WTC11 (cell line): ENCODE measurements around the gene PIP4K2A. TPM values are rescaled to one million over a fixed set of nuclear protein-coding genes. Genes with fewer than 3 reads are reported as not detected.

ENCODE experiments used
- ATAC-seq: fragments of 200-7000 bp; cut with Tn5 transposase; 2 replicates; pipeline ENCODE4 v1.10.0; 2021; ENCODE audit warnings: mild to moderate bottlenecking, moderate library complexity
- CTCF ChIA-PET: fragments of 300-600 bp; sonication (Branson Sonifier 250); formaldehyde crosslinking; loops from one replicate; lab custom pipeline; 2021; ENCODE audit warnings: antibody characterized with exemption; lab: Charles Lee
- POLR2A ChIA-PET: fragments of 350-600 bp; sonication (Branson Sonifier 250); formaldehyde crosslinking; loops from one replicate; lab custom pipeline; 2021; ENCODE audit warnings: antibody characterized with exemption; lab: Charles Lee
- DNase-seq: peaks from one replicate; pipeline ENCODE4 v3.0.0; 2021; ENCODE audit warnings: low spot score
- H3K27ac Mint-ChIP-seq: 2 replicates; pipeline ENCODE4 v1.8.0; 2021; ENCODE audit warnings: mixed read lengths
- H3K27me3 Mint-ChIP-seq: 2 replicates; pipeline ENCODE4 v1.8.0; 2021; ENCODE audit warnings: low read depth, mild to moderate bottlenecking, moderate library complexity, mixed read lengths
- H3K36me3 Mint-ChIP-seq: 2 replicates; pipeline ENCODE4 v1.8.0; 2021; ENCODE audit warnings: mixed read lengths
- H3K4me1 Mint-ChIP-seq: 2 replicates; pipeline ENCODE4 v1.8.0; 2022; ENCODE audit warnings: mixed read lengths
- H3K4me3 Mint-ChIP-seq: 2 replicates; pipeline ENCODE4 v1.8.0; 2021; ENCODE audit warnings: mild to moderate bottlenecking, moderate library complexity, mixed read lengths
- H3K9me3 Mint-ChIP-seq: 2 replicates; pipeline ENCODE4 v1.8.0; 2021; ENCODE audit warnings: mixed read lengths
- FOXP1 ChIP-seq: sonication (generic); formaldehyde crosslinking; IDR thresholded peaks from 2 replicates; pipeline ENCODE4 v1.8.0; 2022; ENCODE audit warnings: missing genetic modification reagents, mild to moderate bottlenecking, moderate library complexity, borderline replicate concordance
- GRHL2 ChIP-seq: fragments of 250-450 bp; sonication (Bioruptor Pico); IDR thresholded peaks from 2 replicates; pipeline ENCODE4 v1.8.0; 2022; ENCODE audit warnings: mild to moderate bottlenecking, moderate library complexity; ENCODE audit not compliant: insufficient replicate concordance, severe bottlenecking
- GTF2I ChIP-seq: fragments of 250-450 bp; sonication (Bioruptor Pico); conservative IDR thresholded peaks from 2 replicates; pipeline ENCODE4 v1.4.0; 2021; ENCODE audit warnings: mild to moderate bottlenecking
- IRF2 ChIP-seq: sonication (generic); formaldehyde crosslinking; IDR thresholded peaks from 2 replicates; pipeline ENCODE4 v1.8.0; 2022; ENCODE audit warnings: low read depth, missing genetic modification reagents, borderline replicate concordance
- JUN ChIP-seq: sonication (generic); formaldehyde crosslinking; IDR thresholded peaks from 2 replicates; pipeline ENCODE4 v1.8.0; 2023; ENCODE audit warnings: mild to moderate bottlenecking, missing genetic modification reagents
- MYBL2 ChIP-seq: sonication (generic); formaldehyde crosslinking; IDR thresholded peaks from 2 replicates; pipeline ENCODE4 v1.8.1; 2023; ENCODE audit warnings: mild to moderate bottlenecking, moderate library complexity, missing genetic modification reagents
- NFATC4 ChIP-seq: fragments of 250-450 bp; sonication (Bioruptor Pico); IDR thresholded peaks from 2 replicates; pipeline ENCODE4 v1.9.0; 2021; ENCODE audit warnings: mild to moderate bottlenecking
- NFE2L1 ChIP-seq: sonication (generic); formaldehyde crosslinking; IDR thresholded peaks from 2 replicates; pipeline ENCODE4 v1.8.1; 2023; ENCODE audit warnings: missing genetic modification reagents
- NR1H2 ChIP-seq: sonication (generic); formaldehyde crosslinking; IDR thresholded peaks from 2 replicates; pipeline ENCODE4 v1.9.0; 2021; ENCODE audit warnings: mild to moderate bottlenecking, moderate library complexity, missing genetic modification reagents
- PRRX2 ChIP-seq: fragments of 250-450 bp; sonication (Bioruptor Pico); IDR thresholded peaks from 2 replicates; pipeline ENCODE4 v1.8.0; 2021; ENCODE audit warnings: mild to moderate bottlenecking
- RORB ChIP-seq: fragments of 250-450 bp; sonication (Bioruptor Pico); IDR thresholded peaks from 2 replicates; pipeline ENCODE4 v1.9.0; 2021; ENCODE audit warnings: mild to moderate bottlenecking
- SMAD4 ChIP-seq: sonication (generic); formaldehyde crosslinking; IDR thresholded peaks from 2 replicates; pipeline ENCODE4 v1.8.0; 2022; ENCODE audit warnings: mild to moderate bottlenecking, missing genetic modification reagents
- TCF7 ChIP-seq: sonication (generic); formaldehyde crosslinking; IDR thresholded peaks from 2 replicates; pipeline ENCODE4 v1.8.0; 2022; ENCODE audit warnings: mild to moderate bottlenecking, low read depth, missing genetic modification reagents, moderate library complexity
- total RNA-seq: library from RNA; stranded (reverse); gene quantifications from 3 replicates; pipeline ENCODE4 v1.2.3, GENCODE V29; 2021
- TF ChIP-seq, protein P1 (sequence below): sonication (generic); formaldehyde crosslinking; IDR thresholded peaks from 2 replicates; pipeline ENCODE4 v1.8.1; 2023; ENCODE audit warnings: mild to moderate bottlenecking, missing genetic modification reagents, borderline replicate concordance
- TF ChIP-seq, protein P2 (sequence below): fragments of 250-450 bp; sonication (Bioruptor Pico); IDR thresholded peaks from 2 replicates; pipeline ENCODE4 v1.8.0; 2021; ENCODE audit warnings: mild to moderate bottlenecking
- TF ChIP-seq, protein P3 (sequence below): fragments of 250-450 bp; sonication (Bioruptor Pico); conservative IDR thresholded peaks from 2 replicates; pipeline ENCODE4 v1.9.0; 2021; ENCODE audit warnings: mild to moderate bottlenecking
- TF ChIP-seq, protein P4 (sequence below): sonication (generic); formaldehyde crosslinking; IDR thresholded peaks from 2 replicates; pipeline ENCODE4 v1.8.0; 2022; ENCODE audit warnings: mild to moderate bottlenecking, missing genetic modification reagents
- TF ChIP-seq, protein P5 (sequence below): sonication (generic); formaldehyde crosslinking; IDR thresholded peaks from 2 replicates; pipeline ENCODE4 v1.8.1; 2023; ENCODE audit warnings: mild to moderate bottlenecking, missing genetic modification reagents
- TF ChIP-seq, protein P6 (sequence below): sonication (generic); formaldehyde crosslinking; IDR thresholded peaks from 2 replicates; pipeline ENCODE4 v1.8.0; 2022; ENCODE audit warnings: mild to moderate bottlenecking, missing genetic modification reagents

PIP4K2A gene
- total RNA-seq, 1 experiment from 2014 or later: 47.5 TPM

DNA sequence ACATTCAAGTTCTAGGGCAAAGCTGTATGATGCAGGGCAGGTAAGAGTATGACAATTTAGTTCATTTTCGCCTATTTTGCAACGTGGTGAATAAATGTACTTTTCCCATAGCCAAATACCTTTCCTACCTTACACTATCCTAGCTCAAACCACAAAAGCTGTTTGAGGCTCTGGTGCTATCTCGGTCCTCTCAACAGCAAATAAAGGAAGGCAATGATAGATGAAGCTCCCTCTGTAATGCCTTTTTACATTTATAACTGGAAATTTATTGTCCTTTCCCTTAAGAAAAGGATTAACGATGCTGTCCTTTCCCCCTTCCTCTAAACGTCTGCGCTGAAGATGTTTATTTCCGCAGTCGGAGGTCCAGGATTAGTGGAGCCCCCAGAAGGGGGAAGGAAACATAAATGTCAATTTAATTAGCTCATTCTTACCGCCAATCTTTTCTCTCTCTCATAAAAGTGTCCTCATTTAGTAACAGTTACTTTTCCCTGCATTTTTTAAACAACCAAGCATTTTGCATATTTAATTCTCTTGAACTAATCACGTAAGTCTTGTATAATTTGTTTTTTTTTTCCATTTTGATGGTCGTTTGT lies 114.6 kb downstream of the PIP4K2A start (continued):
- TF ChIP-seq GTF2I (CRISPR knock-in tag) (no peak), RORB (no peak), MYBL2 (CRISPR knock-in tag) (no peak), JUN (CRISPR knock-in tag) (no peak), TCF7 (CRISPR knock-in tag) (no peak), NFATC4 (CRISPR knock-in tag) (no peak)
- TF ChIP-seq, protein P1, sequence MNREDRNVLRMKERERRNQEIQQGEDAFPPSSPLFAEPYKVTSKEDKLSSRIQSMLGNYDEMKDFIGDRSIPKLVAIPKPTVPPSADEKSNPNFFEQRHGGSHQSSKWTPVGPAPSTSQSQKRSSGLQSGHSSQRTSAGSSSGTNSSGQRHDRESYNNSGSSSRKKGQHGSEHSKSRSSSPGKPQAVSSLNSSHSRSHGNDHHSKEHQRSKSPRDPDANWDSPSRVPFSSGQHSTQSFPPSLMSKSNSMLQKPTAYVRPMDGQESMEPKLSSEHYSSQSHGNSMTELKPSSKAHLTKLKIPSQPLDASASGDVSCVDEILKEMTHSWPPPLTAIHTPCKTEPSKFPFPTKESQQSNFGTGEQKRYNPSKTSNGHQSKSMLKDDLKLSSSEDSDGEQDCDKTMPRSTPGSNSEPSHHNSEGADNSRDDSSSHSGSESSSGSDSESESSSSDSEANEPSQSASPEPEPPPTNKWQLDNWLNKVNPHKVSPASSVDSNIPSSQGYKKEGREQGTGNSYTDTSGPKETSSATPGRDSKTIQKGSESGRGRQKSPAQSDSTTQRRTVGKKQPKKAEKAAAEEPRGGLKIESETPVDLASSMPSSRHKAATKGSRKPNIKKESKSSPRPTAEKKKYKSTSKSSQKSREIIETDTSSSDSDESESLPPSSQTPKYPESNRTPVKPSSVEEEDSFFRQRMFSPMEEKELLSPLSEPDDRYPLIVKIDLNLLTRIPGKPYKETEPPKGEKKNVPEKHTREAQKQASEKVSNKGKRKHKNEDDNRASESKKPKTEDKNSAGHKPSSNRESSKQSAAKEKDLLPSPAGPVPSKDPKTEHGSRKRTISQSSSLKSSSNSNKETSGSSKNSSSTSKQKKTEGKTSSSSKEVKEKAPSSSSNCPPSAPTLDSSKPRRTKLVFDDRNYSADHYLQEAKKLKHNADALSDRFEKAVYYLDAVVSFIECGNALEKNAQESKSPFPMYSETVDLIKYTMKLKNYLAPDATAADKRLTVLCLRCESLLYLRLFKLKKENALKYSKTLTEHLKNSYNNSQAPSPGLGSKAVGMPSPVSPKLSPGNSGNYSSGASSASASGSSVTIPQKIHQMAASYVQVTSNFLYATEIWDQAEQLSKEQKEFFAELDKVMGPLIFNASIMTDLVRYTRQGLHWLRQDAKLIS (CRISPR knock-in tag): no peak
- TF ChIP-seq, protein P2, sequence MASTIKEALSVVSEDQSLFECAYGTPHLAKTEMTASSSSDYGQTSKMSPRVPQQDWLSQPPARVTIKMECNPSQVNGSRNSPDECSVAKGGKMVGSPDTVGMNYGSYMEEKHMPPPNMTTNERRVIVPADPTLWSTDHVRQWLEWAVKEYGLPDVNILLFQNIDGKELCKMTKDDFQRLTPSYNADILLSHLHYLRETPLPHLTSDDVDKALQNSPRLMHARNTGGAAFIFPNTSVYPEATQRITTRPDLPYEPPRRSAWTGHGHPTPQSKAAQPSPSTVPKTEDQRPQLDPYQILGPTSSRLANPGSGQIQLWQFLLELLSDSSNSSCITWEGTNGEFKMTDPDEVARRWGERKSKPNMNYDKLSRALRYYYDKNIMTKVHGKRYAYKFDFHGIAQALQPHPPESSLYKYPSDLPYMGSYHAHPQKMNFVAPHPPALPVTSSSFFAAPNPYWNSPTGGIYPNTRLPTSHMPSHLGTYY: no peak
- TF ChIP-seq, protein P3, sequence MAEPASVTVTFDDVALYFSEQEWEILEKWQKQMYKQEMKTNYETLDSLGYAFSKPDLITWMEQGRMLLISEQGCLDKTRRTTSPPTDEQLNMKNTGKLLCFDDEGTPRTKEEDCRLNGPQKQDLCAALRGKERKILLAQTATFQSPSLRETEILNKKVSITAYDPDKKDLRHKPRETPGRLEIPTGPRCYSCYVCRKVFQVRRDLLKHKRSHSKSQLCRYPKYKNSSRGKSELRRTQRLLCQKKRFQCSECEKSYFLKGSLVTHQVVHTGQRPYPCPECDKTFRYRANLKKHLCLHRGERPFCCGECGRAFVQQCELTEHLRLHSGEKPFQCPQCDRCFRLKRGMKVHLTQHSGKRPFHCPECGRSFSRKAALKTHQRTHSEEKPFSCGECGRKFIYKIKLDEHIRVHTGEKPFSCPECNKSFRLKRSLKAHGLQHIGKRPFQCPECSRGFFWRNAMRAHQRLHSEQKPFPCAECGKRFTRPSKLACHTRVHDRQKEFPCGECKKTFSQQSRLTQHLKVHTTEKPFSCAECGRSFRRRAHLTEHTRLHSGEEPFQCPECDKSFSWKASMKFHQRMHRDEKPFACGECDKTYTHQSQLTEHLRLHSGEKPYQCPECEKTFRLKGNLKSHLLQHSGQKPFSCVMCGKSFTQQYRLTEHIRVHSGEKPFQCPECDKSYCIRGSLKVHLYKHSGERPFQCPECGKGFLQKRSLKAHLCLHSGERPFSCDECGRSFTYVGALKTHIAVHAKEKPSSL: no peak
- TF ChIP-seq, protein P4, sequence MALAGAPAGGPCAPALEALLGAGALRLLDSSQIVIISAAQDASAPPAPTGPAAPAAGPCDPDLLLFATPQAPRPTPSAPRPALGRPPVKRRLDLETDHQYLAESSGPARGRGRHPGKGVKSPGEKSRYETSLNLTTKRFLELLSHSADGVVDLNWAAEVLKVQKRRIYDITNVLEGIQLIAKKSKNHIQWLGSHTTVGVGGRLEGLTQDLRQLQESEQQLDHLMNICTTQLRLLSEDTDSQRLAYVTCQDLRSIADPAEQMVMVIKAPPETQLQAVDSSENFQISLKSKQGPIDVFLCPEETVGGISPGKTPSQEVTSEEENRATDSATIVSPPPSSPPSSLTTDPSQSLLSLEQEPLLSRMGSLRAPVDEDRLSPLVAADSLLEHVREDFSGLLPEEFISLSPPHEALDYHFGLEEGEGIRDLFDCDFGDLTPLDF (CRISPR knock-in tag): no peak

DNA sequence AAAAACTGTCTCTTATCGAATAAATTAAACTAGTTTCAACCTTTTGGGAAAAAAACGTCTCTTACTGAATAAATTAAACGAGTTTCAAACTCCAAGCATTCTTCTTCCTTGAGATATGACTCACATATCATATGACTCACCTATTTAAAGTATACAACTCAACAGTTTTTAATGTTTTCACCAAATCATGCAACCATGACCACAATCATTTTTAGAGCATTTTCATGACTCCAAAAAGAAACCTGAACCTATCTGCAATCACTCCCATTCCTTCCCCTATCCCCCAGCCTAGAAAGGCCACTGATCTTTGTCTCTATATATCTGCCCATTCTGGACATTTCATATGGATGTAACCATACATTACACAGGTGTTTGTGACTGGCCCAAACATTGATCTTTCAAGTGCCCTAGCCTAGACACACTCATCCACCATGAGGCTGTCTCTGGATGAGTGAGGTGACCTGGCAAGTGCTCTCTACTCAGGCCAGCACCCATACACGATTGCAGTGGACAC lies 115.3 kb downstream of the PIP4K2A start:
- Mint-ChIP-seq H3K27me3 (no peaks in the 10 kb centered on the region), H3K4me3 (no peak overlapping the region), H3K9me3 (no peaks in the 10 kb centered on the region; the same call in 1 of the 2 replicates), H3K36me3 (peaks cover 4% of the 10 kb centered on the region; the same call in 1 of the 2 replicates)
- ChIA-PET POLR2A (no interaction called here), CTCF (no interaction called here)
- DNase-seq (no peak), ATAC-seq (no peak)
- TF ChIP-seq NR1H2 (CRISPR knock-in tag) (no peak), FOXP1 (CRISPR knock-in tag) (no peak), IRF2 (CRISPR knock-in tag) (no peak), GRHL2 (CRISPR knock-in tag) (no peak), PRRX2 (CRISPR knock-in tag) (no peak), GTF2I (CRISPR knock-in tag) (no peak), NFE2L1 (CRISPR knock-in tag) (no peak), SMAD4 (no peak)
- TF ChIP-seq, protein P2: no peak
- TF ChIP-seq, protein P5, sequence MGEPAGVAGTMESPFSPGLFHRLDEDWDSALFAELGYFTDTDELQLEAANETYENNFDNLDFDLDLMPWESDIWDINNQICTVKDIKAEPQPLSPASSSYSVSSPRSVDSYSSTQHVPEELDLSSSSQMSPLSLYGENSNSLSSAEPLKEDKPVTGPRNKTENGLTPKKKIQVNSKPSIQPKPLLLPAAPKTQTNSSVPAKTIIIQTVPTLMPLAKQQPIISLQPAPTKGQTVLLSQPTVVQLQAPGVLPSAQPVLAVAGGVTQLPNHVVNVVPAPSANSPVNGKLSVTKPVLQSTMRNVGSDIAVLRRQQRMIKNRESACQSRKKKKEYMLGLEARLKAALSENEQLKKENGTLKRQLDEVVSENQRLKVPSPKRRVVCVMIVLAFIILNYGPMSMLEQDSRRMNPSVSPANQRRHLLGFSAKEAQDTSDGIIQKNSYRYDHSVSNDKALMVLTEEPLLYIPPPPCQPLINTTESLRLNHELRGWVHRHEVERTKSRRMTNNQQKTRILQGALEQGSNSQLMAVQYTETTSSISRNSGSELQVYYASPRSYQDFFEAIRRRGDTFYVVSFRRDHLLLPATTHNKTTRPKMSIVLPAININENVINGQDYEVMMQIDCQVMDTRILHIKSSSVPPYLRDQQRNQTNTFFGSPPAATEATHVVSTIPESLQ: no peak
- TF ChIP-seq, protein P6, sequence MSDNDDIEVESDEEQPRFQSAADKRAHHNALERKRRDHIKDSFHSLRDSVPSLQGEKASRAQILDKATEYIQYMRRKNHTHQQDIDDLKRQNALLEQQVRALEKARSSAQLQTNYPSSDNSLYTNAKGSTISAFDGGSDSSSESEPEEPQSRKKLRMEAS (CRISPR knock-in tag): no peak
- TF ChIP-seq, all 79 proteins: peak for 0
- H3K4me1 Mint-ChIP-seq: peaks cover 40% of the 10 kb centered on the region
- peak overlapping the region; percentile 52; the same call in 1 of the 2 replicates for H3K27ac Mint-ChIP-seq
